IMR-90 (cell line): ENCODE measurements around the gene POU2F1.

Experiments
- BHLHE40 ChIP-seq: fragments of 150-350 bp; IDR thresholded peaks from 2 replicates; pipeline ENCODE4 v1.6.1; 2016; ENCODE audit warnings: mild to moderate bottlenecking, low read depth, low read length
- CEBPB ChIP-seq: IDR thresholded peaks from 2 replicates; pipeline ENCODE4 v1.6.1; 2012; ENCODE audit warnings: low read depth, low read length, improper control_type of control experiment
- CHD1 ChIP-seq: IDR thresholded peaks from 2 replicates; pipeline ENCODE4 v1.6.1; 2012; ENCODE audit warnings: low read depth, low read length, improper control_type of control experiment
- MAFK ChIP-seq: IDR thresholded peaks from 2 replicates; pipeline ENCODE4 v1.6.1; 2012; ENCODE audit warnings: low read depth, low read length, improper control_type of control experiment
- POLR2A ChIP-seq: IDR thresholded peaks from 2 replicates; pipeline ENCODE4 v1.6.1; 2012; ENCODE audit warnings: mild to moderate bottlenecking, low read depth, low read length
- RCOR1 ChIP-seq: IDR thresholded peaks from 2 replicates; pipeline ENCODE4 v1.6.1; 2012; ENCODE audit warnings: mild to moderate bottlenecking, low read length, improper control_type of control experiment; ENCODE audit not compliant: insufficient replicate concordance
- RFX5 ChIP-seq: IDR thresholded peaks from 2 replicates; pipeline ENCODE4 v1.8.0; 2012; ENCODE audit warnings: low read depth, mild to moderate bottlenecking, low read length, moderate library complexity
- SMC3 ChIP-seq: fragments of 150-350 bp; IDR thresholded peaks from 2 replicates; pipeline ENCODE4 v1.6.1; 2016; ENCODE audit warnings: low read depth, mild to moderate bottlenecking, antibody characterized with exemption, low read length, moderate library complexity
- TF ChIP-seq, protein P1 (sequence below): conservative IDR thresholded peaks from 2 replicates; pipeline ENCODE4 v1.5.1; 2012; ENCODE audit warnings: mild to moderate bottlenecking, low read depth, low read length, improper control_type of control experiment
- TF ChIP-seq, protein P2 (sequence below): fragments of 150-350 bp; IDR thresholded peaks from 2 replicates; pipeline ENCODE4 v1.6.1; 2017; ENCODE audit warnings: mild to moderate bottlenecking, antibody characterized with exemption, low read length, low read depth
- TF ChIP-seq, protein P3 (sequence below): fragments of 150-350 bp; IDR thresholded peaks from 2 replicates; pipeline ENCODE4 v1.6.1; 2016; ENCODE audit warnings: low read depth, mild to moderate bottlenecking, low read length, moderate library complexity, borderline replicate concordance

DNA sequence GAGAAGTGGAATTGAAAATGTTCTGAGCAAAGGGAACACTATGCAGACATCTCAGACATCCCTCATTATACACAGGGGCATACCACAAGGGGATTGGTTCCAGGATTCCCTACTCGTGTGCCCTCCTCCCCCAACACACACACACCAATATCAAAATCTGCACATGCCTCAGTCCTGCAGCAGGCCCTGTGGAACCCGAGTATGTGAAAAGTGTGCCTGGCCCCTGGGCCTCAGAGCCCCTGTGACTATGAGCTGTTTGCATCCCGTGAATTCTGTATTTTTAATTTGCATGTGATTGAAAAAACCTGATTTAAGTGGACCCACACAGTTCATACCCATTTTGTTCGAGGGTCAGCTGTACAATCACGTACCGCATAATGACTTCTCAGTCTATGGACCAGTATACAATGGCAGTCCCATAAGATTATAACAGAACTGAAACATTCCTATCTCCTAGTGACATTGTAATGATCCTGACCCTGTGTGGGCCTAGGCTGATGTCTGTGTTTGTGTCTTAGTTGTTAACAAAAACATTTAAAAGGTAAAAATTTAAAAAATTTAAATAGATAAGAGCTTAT is 11.3 kb downstream of the POU2F1 start:
- TF ChIP-seq, protein P1, sequence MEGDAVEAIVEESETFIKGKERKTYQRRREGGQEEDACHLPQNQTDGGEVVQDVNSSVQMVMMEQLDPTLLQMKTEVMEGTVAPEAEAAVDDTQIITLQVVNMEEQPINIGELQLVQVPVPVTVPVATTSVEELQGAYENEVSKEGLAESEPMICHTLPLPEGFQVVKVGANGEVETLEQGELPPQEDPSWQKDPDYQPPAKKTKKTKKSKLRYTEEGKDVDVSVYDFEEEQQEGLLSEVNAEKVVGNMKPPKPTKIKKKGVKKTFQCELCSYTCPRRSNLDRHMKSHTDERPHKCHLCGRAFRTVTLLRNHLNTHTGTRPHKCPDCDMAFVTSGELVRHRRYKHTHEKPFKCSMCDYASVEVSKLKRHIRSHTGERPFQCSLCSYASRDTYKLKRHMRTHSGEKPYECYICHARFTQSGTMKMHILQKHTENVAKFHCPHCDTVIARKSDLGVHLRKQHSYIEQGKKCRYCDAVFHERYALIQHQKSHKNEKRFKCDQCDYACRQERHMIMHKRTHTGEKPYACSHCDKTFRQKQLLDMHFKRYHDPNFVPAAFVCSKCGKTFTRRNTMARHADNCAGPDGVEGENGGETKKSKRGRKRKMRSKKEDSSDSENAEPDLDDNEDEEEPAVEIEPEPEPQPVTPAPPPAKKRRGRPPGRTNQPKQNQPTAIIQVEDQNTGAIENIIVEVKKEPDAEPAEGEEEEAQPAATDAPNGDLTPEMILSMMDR: no peak
- TF ChIP-seq POLR2A (no peak), MAFK (no peak), CEBPB (no peak), SMC3 (no peak), RCOR1 (no peak), RFX5 (no peak), BHLHE40 (no peak), CHD1 (no peak)
- TF ChIP-seq, protein P2, sequence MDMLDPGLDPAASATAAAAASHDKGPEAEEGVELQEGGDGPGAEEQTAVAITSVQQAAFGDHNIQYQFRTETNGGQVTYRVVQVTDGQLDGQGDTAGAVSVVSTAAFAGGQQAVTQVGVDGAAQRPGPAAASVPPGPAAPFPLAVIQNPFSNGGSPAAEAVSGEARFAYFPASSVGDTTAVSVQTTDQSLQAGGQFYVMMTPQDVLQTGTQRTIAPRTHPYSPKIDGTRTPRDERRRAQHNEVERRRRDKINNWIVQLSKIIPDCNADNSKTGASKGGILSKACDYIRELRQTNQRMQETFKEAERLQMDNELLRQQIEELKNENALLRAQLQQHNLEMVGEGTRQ: no peak
- TF ChIP-seq, protein P3, sequence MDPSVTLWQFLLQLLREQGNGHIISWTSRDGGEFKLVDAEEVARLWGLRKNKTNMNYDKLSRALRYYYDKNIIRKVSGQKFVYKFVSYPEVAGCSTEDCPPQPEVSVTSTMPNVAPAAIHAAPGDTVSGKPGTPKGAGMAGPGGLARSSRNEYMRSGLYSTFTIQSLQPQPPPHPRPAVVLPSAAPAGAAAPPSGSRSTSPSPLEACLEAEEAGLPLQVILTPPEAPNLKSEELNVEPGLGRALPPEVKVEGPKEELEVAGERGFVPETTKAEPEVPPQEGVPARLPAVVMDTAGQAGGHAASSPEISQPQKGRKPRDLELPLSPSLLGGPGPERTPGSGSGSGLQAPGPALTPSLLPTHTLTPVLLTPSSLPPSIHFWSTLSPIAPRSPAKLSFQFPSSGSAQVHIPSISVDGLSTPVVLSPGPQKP: no peak
